Measurements from ENCODE around the gene PTGDS.

Gene PTGDS

DNA sequence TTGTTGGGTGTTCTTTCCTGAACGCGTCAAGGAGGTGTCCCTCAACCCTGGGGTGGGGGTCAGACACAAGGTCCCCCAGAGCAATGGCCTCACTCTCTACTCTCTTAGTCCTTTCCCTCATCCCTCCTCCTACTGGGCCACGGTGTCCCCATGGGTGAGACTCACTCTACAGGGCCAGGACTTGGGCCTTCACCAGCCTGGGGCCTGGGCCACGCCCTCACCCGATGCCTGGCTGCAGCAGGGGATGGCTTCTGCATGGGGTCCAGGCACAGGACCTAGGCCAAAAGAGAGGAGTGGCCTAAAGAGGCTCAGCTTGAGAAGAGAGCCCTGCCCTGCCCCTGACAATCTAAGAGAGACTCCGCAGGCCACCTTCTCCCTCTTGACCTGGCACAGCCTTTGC is 19.4 kb upstream of the PTGDS start:
- DNase-seq (ENCODE audit: low read depth): no peak

DNA sequence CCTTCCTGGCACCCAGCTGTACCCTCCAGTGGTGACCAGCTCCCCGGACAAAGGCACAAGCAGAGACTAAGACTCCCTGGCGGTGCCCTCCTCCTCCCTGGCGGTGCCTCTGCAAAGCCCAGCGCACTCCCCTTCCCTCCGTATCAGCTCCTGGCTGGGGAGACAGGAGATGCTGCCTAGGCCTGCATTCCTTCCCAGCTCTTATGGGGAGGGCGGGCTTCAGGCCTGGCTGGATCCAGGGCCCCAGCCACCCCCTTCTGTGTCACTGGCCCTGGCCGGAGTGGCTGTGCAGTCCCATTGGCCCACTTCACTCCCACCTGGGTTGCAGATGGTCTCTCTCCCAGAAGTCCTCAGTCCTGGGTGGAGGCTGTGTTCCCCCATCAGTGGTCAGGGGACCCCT is 18.8 kb upstream of the PTGDS start:
- no peak for DNase-seq (ENCODE audit: low read depth)

DNA sequence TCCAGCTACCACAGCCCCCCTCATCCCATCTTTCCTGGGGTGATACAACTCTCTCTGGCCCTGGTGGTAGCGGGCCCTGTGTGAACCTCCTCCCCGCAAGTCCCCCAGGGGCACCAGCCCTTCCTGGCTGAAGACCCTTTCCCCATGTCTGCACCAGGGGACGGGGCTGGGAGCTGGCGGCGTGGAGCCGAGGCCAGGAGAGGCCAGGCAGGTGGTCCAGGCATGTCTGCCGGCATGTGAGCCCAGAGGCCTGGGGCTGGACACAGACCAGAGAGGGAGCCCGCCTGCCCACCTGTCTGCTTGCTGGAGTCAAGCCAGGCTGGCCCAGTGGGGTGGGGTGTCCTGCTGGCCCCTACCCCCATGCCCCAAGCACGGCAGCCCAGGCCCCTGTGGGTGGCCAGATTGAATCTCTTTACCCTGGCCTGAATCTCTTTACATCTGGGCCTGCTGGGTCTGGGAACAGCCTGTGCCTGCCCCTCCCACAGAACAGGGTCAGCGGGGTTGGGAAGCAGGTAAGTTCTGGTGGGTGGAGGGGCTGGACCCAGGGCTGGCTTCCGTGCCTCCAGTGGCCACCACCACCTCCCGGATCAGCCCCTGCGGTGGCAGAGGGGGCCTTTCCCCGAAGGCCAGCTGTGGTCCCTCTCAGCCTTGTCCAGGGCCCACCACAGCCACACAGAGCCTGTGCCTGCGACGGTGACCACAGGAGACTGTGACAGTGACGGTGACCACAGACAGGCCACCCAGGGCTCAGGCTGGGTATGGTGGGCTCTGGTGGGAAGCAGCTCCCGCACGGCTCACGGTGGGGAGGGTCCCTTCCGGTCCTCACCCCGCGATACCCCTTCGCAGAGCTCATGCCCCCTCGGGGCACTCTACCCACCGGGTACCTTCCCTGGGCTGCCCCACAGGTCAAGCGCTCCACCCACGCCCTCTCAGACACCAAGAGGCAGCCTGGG is 18.1 kb upstream of the PTGDS start:
- no peak for DNase-seq (ENCODE audit: low read depth)

DNA sequence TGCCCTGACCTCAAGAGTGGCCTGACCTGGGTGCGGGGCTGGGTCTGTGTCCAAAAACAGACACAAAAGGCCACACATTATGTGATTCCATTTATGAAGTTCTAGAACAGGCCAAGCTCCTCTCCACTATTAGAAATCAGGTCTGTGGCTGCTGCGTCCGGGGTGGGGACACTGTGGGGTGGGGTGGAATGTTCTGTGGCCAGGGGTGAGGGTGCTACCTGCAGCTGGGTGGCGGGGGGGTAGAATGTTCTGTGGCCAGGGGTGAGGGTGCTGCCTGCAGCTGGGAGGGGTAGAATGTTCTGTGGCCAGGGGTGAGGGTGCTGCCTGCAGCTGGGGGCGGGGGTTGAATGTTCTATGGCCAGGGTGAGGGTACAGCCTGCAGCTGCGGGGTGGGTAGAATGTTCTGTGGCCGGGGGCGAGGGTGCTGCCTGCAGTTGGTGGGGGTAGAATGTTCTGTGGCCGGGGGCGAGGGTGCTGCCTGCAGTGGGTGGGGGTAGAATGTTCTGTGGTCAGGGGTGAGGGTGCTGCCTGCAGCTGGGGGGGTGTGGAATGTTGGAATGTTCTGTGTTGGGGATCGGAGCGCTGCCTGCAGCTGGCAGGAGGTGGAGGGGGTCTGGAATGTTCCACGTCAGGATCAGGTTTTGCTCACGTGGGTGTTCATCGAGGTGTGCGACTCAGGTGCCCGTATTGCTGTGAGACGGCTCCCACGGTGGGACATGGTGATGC is 16.9 kb upstream of the PTGDS start:
- DNase-seq (ENCODE audit: low read depth): no peak

DNA sequence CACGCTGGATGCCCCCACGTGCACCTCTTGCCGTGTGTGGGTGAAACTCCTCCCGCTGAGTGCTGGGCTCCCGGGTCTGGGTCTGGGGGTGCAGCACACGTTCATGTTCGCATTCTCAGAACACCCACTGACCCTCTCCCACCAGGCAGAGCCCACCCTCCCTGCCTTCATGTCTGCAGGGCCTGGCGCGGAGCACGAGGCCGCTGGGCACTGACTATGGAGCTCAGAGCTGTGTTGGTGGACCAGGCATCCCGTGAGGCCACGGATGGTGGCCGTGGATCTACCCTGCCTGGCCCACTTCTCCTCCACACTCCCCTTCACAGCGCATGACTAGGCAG is 16.4 kb upstream of the PTGDS start:
- no peak for DNase-seq (ENCODE audit: low read depth)

DNA sequence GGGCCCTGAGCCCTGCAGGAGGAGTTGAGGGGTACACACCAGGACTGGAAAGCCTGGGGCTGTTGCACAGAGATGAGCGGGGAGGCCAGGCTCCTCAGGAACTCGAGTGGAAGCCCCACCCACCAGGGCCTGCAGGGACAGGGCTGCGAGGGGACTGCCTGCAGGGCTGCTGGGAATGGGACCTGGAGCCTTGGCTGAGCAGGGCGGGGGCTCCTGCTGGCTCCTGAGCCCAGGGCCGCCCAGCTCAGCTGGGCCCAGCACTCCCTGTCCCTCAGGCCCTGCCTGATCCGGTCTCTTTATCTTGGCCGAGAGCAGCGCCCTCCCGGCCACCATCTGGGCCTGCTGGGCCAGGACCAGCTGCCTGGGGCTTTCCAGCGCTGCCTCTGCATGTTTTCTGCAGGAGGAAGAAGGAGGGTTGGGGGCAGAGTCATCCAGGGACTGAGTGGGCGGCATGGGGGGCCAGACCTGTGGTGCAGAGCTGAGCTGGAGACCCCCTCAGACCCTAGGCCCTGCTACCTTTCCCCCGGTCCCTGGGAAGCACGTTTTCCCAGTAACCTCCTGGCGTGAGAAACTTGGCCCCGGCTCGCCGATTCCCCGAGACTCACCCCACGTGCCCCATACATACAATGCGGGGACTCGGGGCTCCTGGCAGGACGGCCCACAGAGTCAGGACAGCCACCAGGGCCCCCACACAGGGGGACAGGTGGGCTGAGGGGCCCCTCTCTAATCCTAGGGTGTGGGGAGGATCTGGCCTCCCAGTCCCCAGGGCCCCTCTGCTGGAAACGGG is 15.8 kb upstream of the PTGDS start:
- no peak for DNase-seq (ENCODE audit: low read depth)

DNA sequence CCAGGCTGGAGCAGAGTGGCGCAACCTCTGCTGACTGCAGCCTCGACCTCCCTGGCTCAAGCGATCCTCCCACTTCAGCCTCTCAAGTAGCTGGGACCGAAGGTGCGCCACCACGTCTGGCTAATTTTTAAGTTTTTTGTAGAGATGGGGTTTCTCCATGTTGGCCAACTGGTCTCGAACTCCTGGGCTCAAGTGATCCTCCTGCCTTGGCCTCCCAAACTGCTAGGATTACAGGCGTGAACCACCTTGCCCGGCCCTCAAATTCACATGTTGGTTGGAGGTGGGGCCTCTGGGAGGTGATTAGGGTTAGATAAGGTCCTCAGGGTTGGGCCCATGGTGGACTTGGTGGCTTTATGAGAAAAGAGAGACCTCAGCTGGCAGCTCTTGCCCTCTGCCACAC is 15.1 kb upstream of the PTGDS start:
- DNase-seq (ENCODE audit: low read depth): no peak

DNA sequence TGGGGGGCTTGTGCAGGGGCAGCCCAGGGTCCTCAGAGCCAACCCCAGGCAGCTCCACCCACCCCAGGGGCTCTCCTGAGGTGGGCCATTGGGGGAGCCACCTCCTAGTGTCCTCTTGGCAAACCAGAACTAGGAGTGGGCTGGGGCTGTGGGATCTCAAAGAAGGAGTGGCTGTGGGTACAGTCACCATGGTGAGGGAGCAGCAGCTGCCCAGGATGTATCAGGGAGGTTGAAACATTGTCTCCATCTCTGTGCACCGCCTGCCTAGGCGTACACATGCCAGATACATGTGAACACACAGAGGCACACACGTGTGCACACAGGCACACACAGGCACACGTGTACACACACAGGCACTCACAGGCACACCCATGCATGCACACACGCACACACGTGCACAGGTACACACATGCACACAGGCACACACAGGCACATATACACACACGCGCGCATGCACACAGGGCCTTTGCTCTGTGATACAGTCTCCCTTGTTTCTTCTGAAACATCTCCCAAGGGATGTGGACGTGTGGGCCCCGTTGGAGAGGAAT is 14.5 kb upstream of the PTGDS start:
- no peak for DNase-seq (ENCODE audit: low read depth)

DNA sequence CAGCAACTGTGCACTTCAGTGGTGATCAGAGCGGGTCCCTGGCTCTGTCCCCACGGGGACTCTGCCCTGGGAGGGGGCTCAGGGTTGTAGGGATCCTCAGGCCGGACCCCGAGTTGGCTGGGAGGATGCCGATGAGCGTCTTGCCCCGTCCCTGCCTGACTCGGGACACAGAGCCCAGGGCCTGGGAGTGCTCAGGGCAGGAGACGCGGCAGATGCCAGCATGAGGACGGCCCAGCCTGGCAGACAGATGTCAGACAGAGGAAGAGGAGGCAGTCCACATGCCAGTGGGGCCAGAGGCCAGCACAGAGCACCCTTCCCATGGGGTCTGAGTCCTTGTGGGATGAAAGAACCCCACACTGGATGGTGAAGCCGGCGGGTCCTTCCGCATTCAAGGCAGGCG is 14.0 kb upstream of the PTGDS start:
- no peak for DNase-seq (ENCODE audit: low read depth)

DNA sequence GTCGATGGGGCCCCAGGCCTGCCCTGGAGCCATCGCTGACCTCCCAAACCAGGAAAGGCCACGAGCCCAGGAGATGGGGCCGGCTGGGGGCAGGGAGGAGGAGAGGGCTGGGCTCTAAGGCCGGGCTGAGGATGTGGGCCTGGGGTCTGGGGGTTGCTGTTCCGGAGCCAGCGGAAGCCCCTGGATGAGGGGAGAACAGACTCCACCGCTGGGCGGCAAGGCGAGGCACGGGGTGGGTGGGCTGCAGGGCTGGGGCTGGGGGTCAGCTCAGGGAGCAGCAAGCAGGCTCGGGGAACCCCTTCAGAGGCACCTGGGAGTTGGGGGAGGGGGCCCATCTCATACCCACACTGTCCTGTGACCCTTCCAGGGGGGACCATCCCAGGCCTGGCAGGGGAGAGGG is 13.6 kb upstream of the PTGDS start:
- no peak for DNase-seq (ENCODE audit: low read depth)

DNA sequence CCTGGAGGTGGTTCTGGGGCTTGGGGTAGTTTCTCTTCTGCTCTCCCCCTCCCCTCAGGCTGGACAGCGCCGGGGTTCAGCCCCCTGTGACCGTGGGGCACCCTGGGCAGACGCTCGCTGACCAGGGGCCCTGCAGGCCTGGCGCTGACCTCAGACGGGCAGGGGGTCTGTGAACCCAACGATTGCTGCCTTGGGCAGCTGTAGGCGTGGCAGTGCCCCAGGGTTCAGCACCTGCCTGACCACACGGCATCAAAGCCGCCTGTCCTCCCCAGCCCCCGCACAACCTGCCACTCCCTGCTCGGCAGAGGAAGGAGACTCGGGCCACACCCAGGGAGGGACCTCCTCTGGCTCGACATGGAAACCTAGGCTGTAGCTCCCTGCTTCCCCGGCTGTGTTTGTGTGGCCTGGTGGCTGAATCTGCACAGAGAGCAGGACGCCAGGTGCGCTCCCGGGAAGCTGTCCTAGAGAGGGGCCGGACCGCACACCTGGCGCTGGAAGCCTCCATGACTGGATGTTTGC is 13.1 kb upstream of the PTGDS start:
- DNase-seq (ENCODE audit: low read depth): no peak

DNA sequence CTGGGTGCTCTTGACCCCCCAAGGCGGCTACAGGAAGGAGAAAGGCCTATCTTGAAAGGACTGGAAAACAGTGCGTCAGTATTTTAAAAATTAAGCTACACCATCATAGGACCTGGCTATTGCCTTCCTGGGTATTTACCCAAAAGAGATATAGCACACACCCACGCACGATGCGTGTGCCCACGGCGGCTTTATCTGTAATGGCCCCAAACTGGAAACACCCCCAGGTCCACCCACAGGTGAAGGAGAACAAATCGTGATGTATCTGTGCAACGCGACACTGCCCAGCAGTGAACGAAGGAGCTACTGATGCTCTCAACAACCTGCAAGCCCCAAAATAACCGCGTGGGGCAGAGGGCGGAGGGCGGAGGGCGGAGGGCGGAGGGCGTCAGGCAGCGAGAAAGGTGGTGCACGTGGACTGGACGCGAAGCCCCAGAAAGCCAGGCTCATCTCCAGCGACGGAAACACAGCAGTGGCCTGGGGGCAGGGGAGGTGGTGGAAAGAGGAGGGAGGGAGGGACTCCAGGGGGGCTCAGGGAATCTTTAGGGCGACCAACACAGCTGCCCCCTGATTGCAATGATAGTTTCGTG is 12.4 kb upstream of the PTGDS start:
- DNase-seq (ENCODE audit: low read depth): no peak

DNA sequence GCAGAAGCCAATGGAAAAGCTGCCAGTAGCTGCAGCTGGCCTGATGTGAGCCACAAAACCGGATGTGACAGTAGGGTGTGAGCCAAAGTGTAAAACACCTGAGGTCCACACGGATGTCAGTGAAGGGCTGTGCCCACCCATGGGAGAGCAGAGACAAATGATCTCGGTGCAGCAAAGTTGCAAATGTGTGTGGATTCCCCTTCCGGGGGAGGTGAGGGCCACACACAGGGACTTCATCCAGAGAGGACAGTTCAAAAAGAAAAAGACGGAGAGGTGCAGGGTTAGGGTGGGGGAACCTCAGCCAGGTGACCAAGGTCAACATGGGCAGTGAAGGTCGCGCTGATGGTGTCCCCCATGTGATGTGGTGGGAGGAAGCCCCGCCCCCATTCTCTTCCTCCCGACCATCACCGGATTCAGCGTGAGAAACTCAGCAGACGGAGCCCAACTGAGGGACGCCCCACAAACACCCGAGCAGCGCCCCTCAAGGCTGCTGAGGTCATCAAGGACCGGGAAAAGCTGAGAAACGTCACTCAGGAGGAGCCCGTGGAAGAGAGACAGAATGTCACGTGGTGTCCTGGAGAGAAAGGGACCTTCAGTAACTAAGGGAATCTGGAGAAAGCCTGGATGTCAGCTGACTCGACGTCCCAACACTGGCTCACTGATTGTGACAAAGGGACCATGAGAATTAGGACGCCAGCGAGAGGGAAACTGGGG is 11.4 kb upstream of the PTGDS start:
- DNase-seq (ENCODE audit: low read depth): no peak

DNA sequence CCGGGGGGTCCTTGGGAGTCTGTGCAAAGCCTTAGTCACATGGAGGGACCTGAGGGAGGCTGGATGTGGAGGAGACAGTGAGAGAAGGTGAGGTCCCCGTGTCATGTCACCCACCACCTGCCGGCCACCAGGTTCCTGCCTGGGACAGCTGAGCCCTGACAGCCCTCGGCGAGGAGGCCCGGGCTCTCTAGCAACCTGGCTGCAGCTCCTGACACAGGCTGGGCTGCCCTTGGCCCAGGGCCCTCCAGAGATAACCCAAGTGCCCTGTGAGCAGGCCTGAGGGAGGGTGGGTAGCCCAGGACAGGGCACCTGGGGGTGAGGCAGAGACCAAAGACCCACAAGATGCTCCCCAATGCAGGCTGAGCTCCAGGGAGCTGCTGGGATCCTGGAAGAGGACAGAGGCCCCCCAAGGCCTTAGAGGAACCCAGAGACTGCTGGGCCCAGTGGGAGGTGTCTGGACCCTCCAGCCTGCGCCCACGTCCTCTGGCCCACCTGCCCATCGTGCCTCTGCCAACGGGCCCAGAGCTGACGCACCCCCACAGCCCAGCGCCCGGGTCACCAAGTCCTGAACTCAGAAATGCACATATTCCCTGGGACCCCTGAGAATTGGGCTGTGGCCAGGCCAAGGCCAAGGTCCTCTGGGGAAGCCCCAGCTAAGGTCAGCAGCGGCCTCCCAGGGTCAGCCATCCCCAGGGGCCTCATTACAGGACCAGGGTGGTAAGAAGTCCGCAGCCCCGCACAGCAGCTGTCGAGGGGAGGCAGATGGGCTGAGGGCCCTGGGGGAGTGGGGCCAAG is 8.8 kb upstream of the PTGDS start:
- DNase-seq (ENCODE audit: low read depth): no peak

DNA sequence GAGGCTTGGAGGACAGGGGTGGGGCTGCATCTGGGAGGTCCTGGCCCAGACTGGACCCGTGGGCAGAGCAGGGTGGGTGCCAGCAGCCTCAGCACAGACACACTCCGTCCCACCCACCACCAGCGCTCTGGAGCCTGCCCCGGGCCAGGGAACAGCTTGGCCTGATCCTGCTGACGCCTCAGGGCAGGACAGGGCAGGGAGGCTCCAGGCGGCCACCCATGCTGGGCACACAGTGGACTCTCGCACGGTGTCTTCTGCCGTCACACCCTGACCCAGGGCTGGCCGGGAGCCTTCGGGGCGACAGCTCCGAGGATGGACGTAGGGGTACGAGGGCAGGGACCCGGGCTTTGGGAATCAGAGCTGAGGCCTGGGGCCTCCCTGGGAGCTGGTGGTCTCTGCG is 8.2 kb upstream of the PTGDS start:
- DNase-seq (ENCODE audit: low read depth): no peak

DNA sequence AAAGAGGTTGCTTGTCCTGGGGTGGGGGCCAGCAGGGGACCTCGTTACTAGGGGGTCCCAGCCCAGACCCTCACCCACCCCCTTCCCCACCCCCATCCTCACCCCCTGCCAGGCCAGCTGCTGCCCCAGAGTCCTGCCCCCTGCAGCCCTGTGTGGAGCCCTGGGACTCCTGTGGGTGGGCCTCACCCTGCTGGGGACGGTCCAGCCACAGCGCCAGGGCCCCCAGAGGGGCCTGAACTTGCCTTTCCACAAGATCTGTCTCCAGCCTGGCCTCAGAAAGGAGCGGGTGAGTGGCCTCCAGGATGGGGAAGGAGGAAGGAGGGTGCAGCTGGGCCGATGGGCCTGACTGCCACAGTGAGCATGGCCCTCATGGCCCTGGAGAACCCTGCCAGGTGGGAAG is 7.5 kb upstream of the PTGDS start:
- DNase-seq (ENCODE audit: low read depth): no peak

DNA sequence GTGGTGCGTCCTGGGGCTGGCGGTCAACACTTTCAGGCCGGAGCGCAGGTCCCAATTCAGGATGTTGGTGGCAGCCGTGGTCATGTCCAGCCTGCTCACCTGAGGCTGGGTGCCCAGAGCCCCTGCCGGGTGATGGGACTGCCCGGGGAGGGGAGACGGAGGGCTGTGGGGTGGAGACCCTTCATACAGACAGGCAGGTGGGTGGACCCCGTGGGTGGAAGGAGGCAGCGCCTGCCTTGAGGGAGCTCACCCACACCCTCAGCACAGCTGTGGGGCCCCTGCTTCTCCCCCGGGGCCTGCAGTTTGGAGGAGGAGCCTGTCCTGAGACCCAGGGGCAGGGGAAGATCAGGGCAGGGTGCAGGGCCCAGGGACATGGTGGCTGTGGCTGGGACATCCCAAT is 6.9 kb upstream of the PTGDS start:
- no peak for DNase-seq (ENCODE audit: low read depth)

DNA sequence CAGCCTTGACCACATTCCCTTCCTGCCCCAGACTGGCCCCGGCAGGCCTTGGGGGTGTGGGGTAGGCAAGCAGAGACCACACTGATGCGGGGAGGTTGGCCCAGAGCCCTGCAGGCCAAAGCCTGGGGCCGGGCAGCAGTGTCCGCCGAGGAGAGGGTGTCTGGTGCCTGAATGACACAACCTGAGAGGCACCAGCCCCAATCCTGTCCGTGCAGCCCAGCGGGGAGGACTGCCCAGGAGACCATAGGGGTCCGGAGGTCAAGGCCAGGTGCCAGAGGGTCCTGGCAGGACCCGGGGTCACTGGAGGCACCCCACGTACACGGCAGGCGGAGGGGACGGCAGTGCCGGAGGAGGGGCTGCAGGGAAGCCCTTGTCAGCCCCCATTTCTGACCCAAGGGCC is 5.6 kb upstream of the PTGDS start:
- DNase-seq (ENCODE audit: low read depth): no peak

DNA sequence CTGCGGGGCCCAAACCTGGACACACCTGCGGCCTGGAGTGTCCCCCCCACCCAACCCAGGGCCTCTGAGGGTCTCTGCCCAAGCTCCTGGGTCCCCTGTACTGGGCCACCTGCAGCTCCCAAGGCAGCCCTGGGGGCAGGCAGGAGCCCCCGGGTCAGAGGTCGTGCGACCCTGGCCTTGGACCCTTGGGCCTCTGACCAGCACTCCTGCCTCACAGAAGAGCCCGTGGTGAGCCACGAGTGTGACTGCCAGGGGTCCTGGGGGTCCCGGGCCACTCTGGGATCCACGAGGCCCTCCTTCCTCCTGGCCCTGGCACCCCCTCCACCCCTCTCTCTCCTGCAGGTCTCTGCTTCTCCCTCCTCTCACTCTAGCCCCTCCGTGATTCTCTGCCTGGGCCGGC is 5.0 kb upstream of the PTGDS start:
- DNase-seq (ENCODE audit: low read depth): no peak

DNA sequence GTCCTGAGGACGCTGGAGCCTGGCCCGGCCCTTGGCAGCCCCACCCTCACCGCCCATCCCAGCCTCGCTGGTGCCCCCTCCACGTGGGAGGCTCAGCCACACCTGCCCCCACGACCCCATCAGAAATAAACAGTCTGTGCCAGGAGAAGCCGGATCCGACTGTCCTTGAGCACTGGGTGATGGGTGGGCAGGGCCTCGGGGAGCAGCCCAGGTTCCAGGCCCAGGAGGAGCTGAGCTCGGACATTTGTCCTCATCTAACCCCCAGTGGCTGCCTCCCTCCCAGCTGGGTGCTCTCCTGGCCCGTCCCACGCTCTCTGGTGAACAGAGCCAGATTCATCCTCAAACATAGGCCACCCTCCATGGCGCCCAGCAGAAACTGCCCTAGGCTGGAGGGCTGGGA is 4.6 kb upstream of the PTGDS start:
- no peak for DNase-seq (ENCODE audit: low read depth)
